SK-N-SH treated with all-trans-retinoic acid at 6 μM for 48 hours (cell line): ENCODE results near the gene NADSYN1.

Experiments
- ATAC-seq: fragments of 200-7000 bp; cut with Tn5 transposase; 3 replicates; pipeline ENCODE4 v1.9.1; 2020; ENCODE audit warnings: mild to moderate bottlenecking, moderate library complexity
- BACH2 ChIP-seq: fragments of 250-450 bp; sonication (Bioruptor Pico); IDR thresholded peaks from 2 replicates; pipeline ENCODE4 v1.9.0; 2021; ENCODE audit warnings: mild to moderate bottlenecking, borderline replicate concordance
- CSRNP3 ChIP-seq: fragments of 250-450 bp; sonication (Bioruptor Pico); IDR thresholded peaks from 2 replicates; pipeline ENCODE4 v1.5.1; 2021; ENCODE audit warnings: mild to moderate bottlenecking, moderate library complexity
- ESRRG ChIP-seq: fragments of 250-450 bp; sonication (Bioruptor Pico); IDR thresholded peaks from 2 replicates; pipeline ENCODE4 v1.6.1; 2021; ENCODE audit warnings: mild to moderate bottlenecking
- PPARA ChIP-seq: fragments of 250-450 bp; sonication (Bioruptor Pico); IDR thresholded peaks from 2 replicates; pipeline ENCODE4 v1.5.0; 2020; ENCODE audit warnings: mild to moderate bottlenecking, borderline replicate concordance
- RARB ChIP-seq: fragments of 250-450 bp; sonication (Bioruptor Pico); IDR thresholded peaks from 2 replicates; pipeline ENCODE4 v1.8.0; 2021; ENCODE audit warnings: mild to moderate bottlenecking, moderate library complexity
- SNAI2 ChIP-seq: fragments of 250-450 bp; sonication (Bioruptor Pico); IDR thresholded peaks from 2 replicates; pipeline ENCODE4 v1.5.0; 2020; ENCODE audit warnings: mild to moderate bottlenecking, moderate library complexity
- TCF4 ChIP-seq: fragments of 250-450 bp; sonication (Bioruptor Pico); IDR thresholded peaks from 2 replicates; pipeline ENCODE4 v1.8.0; 2021; ENCODE audit warnings: mild to moderate bottlenecking, moderate library complexity, borderline replicate concordance
- TOX ChIP-seq: fragments of 250-450 bp; sonication (Bioruptor Pico); IDR thresholded peaks from 2 replicates; pipeline ENCODE4 v1.8.0; 2021; ENCODE audit warnings: mild to moderate bottlenecking, moderate library complexity, borderline replicate concordance
- TSHZ2 ChIP-seq: fragments of 250-450 bp; sonication (Bioruptor Pico); IDR thresholded peaks from 2 replicates; pipeline ENCODE4 v1.5.0; 2020; ENCODE audit warnings: mild to moderate bottlenecking, moderate library complexity
- ZC3H10 ChIP-seq: fragments of 250-450 bp; sonication (Bioruptor Pico); IDR thresholded peaks from 2 replicates; pipeline ENCODE4 v1.5.1; 2021; ENCODE audit warnings: mild to moderate bottlenecking, moderate library complexity
- ZFP3 ChIP-seq: fragments of 250-450 bp; sonication (Bioruptor Pico); IDR thresholded peaks from 2 replicates; pipeline ENCODE4 v1.5.0; 2020; ENCODE audit warnings: mild to moderate bottlenecking, moderate library complexity
- ZFP30 ChIP-seq: fragments of 450-650 bp; formaldehyde crosslinking; IDR thresholded peaks from 2 replicates; pipeline ENCODE4 v1.5.0; 2022; ENCODE audit warnings: mild to moderate bottlenecking, moderate library complexity
- ZNF565 ChIP-seq: fragments of 450-650 bp; formaldehyde crosslinking; conservative IDR thresholded peaks from 2 replicates; pipeline ENCODE4 v1.5.0; 2020; ENCODE audit warnings: low read depth, mild to moderate bottlenecking, moderate library complexity
- ZNF70 ChIP-seq: fragments of 450-650 bp; formaldehyde crosslinking; IDR thresholded peaks from 2 replicates; pipeline ENCODE4 v1.5.0; 2020; ENCODE audit warnings: mild to moderate bottlenecking, moderate library complexity
- ZNF8 ChIP-seq: fragments of 450-650 bp; formaldehyde crosslinking; IDR thresholded peaks from 2 replicates; pipeline ENCODE4 v1.5.0; 2020; ENCODE audit warnings: mild to moderate bottlenecking, moderate library complexity
- TF ChIP-seq, protein P1 (sequence below): fragments of 250-450 bp; sonication (Bioruptor Pico); IDR thresholded peaks from 2 replicates; pipeline ENCODE4 v1.5.1; 2020; ENCODE audit warnings: low read depth, mild to moderate bottlenecking, moderate library complexity

Gene NADSYN1

DNA sequence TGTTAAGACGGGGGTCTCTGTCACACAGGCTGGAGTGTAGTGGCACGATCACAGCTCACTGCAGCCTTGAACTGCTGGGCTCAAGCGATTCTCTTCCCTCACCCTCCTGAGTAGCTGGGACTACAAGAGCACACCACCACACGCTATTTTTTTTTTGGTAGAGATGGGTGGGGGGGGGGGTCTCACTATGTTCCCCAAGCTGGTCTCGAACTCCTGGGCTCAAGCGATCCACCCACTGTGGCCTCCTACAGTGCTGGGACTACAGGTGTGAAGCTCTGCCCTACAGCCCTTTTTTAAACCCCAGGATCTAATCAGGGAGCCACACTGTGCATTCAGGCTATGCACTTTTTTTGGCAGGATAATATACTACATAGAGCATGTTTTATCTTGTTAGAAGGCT lies 3.4 kb upstream of the NADSYN1 start (continued):
- TF ChIP-seq TSHZ2 (CRISPR knock-in tag), result no peak
- no peak for TF ChIP-seq CSRNP3 (CRISPR knock-in tag)
- TF ChIP-seq ZNF8 (CRISPR knock-in tag), result no peak
- no peak for TF ChIP-seq ZFP30 (CRISPR knock-in tag)
- TF ChIP-seq, protein P1, sequence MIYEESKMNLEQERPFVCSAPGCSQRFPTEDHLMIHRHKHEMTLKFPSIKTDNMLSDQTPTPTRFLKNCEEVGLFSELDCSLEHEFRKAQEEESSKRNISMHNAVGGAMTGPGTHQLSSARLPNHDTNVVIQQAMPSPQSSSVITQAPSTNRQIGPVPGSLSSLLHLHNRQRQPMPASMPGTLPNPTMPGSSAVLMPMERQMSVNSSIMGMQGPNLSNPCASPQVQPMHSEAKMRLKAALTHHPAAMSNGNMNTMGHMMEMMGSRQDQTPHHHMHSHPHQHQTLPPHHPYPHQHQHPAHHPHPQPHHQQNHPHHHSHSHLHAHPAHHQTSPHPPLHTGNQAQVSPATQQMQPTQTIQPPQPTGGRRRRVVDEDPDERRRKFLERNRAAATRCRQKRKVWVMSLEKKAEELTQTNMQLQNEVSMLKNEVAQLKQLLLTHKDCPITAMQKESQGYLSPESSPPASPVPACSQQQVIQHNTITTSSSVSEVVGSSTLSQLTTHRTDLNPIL, result no peak
- no peak for TF ChIP-seq TCF4 (CRISPR knock-in tag)
- no peak for TF ChIP-seq PPARA
- TF ChIP-seq SNAI2 (CRISPR knock-in tag), result no peak
- no peak for TF ChIP-seq ZC3H10
- TF ChIP-seq ZFP3, result no peak
- no peak for TF ChIP-seq ZNF70 (CRISPR knock-in tag)
- no peak for TF ChIP-seq RARB (CRISPR knock-in tag)
- TF ChIP-seq, all 23 proteins: peak for 0

DNA sequence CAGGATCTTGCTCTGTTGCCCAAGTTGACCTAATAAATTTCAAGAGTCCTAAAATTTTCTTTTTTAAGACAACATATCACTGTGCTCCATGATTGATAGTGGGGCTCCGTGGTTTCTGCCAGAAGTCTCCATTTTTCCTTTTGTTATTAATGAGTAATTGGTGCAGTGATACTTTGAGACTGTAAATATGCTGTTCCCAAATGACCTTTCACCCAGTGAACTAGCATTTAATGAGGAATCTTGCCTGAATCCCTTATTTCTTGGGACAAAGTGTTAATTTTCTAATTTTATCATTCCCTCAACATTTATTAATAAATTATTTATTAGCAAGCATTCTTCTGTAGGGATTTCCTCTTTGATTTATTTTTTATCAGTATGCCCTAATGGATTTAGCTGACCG lies 2.5 kb upstream of the NADSYN1 start:
- no peak for TF ChIP-seq ZNF565 (CRISPR knock-in tag)
- no peak for TF ChIP-seq PPARA
- TF ChIP-seq, protein P1, result no peak
- no peak for TF ChIP-seq TCF4 (CRISPR knock-in tag)
- TF ChIP-seq, all 23 proteins: peak for 0
- ATAC-seq, result no peak

- no peak for TF ChIP-seq ESRRG
- TF ChIP-seq ZNF8 (CRISPR knock-in tag), result no peak
- TF ChIP-seq, all 23 proteins: peak for 0
- ATAC-seq, result no peak
Measured at GRCh38 chr11:71450939-71451338, 2.1 kb upstream of the NADSYN1 start.

- TF ChIP-seq TOX (CRISPR knock-in tag) (no peak), ZNF70 (CRISPR knock-in tag) (no peak)
- no peak for ATAC-seq
Measured at GRCh38 chr11:71451596-71452198, 1.3 kb upstream of the NADSYN1 start.

GRCh38 chr11:71452199-71453036 lies 585 bp upstream of the NADSYN1 start:
- TF ChIP-seq ZFP3 (no peak), ZNF70 (CRISPR knock-in tag) (no peak), ZC3H10 (no peak), TOX (CRISPR knock-in tag) (no peak), ZFP30 (CRISPR knock-in tag) (no peak), ESRRG (no peak), PPARA (no peak), BACH2 (CRISPR knock-in tag) (no peak)
- peak; percentile 11 for ATAC-seq

DNA sequence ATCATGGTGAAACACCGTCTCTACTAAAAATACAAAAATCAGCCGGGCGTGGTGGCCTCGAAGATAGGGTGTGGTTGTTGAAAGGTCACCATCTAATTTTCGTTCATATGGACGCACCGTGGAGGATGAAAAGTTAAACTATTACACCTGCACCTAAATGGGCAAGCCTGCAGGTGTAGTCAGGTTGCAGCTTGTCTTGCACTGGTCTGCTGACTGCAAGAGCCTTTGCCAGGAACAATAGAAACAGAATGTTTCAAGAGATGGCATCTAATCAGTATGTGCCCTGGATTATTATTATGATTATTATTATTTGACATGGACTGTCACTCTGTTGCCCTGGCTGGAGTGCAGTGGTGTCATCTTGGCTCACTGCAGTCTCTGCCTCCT lies 908 bp downstream of the NADSYN1 start:
- no peak for TF ChIP-seq PPARA
- ATAC-seq, result no peak
